Endothelial cell (in vitro differentiated cells): ENCODE measurements around the gene AOC1. TPM values are rescaled to one million over a fixed set of nuclear protein-coding genes. Genes with fewer than 3 reads are reported as not detected.

Source experiments
- DNase-seq: peaks from one replicate; pipeline ENCODE4 v3.0.0; 2021; ENCODE audit warnings: low spot score
- H3K27ac Mint-ChIP-seq: one replicate; pipeline ENCODE4 v1.8.0; 2021; ENCODE audit warnings: mixed read lengths, inconsistent platforms; ENCODE audit not compliant: unreplicated experiment
- H3K27me3 Mint-ChIP-seq: one replicate; pipeline ENCODE4 v1.8.0; 2021; ENCODE audit warnings: mild to moderate bottlenecking, moderate library complexity, mixed read lengths, inconsistent platforms; ENCODE audit not compliant: unreplicated experiment
- H3K36me3 Mint-ChIP-seq: one replicate; pipeline ENCODE4 v1.8.0; 2021; ENCODE audit warnings: mild to moderate bottlenecking, low read depth, mixed read lengths, inconsistent platforms; ENCODE audit not compliant: unreplicated experiment
- H3K4me1 Mint-ChIP-seq: one replicate; pipeline ENCODE4 v1.8.0; 2021; ENCODE audit warnings: mild to moderate bottlenecking, mixed read lengths, inconsistent platforms; ENCODE audit not compliant: unreplicated experiment
- H3K4me3 Mint-ChIP-seq: one replicate; pipeline ENCODE4 v1.8.0; 2021; ENCODE audit warnings: mild to moderate bottlenecking, mixed read lengths, inconsistent platforms; ENCODE audit not compliant: unreplicated experiment
- H3K9me3 Mint-ChIP-seq: one replicate; pipeline ENCODE4 v1.8.0; 2021; ENCODE audit warnings: mixed read lengths, inconsistent platforms; ENCODE audit not compliant: unreplicated experiment
- total RNA-seq: library from RNA; stranded (reverse); fragmentation: NEBNext Ultra II Directional; extraction: Animal tissue kit (Norgen Biotek cat#: 25700); gene quantifications from one replicate; pipeline ENCODE4 v1.2.1, GENCODE V29; 2021; ENCODE audit not compliant: unreplicated experiment
- TF ChIP-seq, protein P1 (sequence below): fragments of 200-600 bp; sonication (generic); IDR thresholded peaks from one replicate; pipeline ENCODE4 v1.5.0; 2021; ENCODE audit warnings: antibody characterized with exemption; ENCODE audit not compliant: unreplicated experiment

Gene AOC1
- total RNA-seq, 1 donor from 2014 or later: 0.41 TPM

DNA sequence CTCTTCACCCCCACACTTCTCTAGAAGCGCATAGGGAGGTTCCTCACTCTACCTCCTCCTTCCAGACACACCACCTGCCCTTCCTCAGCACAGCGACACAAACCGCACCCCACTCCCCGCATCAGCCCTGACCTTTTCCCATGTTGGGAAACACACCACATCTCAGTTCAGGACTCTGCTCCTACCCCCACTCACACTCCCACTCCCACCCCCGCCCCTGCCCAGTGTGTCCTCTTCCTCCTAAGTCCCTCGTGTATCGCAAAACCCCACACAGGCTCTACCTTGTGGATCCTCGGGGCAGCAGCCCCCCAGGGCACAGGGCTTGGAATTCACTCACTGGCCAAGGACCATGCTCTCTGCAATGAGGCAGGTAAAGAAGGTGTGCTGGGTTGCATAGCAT, 4.2 kb upstream of the AOC1 start:
- Mint-ChIP-seq H3K4me3 (no peak overlapping the region), H3K27me3 (peaks cover 11% of the 10 kb centered on the region), H3K9me3 (no peaks in the 10 kb centered on the region), H3K27ac (no peak overlapping the region), H3K4me1 (peaks cover 9% of the 10 kb centered on the region), H3K36me3 (no peaks in the 10 kb centered on the region)
- TF ChIP-seq, protein P1, sequence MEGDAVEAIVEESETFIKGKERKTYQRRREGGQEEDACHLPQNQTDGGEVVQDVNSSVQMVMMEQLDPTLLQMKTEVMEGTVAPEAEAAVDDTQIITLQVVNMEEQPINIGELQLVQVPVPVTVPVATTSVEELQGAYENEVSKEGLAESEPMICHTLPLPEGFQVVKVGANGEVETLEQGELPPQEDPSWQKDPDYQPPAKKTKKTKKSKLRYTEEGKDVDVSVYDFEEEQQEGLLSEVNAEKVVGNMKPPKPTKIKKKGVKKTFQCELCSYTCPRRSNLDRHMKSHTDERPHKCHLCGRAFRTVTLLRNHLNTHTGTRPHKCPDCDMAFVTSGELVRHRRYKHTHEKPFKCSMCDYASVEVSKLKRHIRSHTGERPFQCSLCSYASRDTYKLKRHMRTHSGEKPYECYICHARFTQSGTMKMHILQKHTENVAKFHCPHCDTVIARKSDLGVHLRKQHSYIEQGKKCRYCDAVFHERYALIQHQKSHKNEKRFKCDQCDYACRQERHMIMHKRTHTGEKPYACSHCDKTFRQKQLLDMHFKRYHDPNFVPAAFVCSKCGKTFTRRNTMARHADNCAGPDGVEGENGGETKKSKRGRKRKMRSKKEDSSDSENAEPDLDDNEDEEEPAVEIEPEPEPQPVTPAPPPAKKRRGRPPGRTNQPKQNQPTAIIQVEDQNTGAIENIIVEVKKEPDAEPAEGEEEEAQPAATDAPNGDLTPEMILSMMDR: no peak
- DNase-seq: no peak

DNA sequence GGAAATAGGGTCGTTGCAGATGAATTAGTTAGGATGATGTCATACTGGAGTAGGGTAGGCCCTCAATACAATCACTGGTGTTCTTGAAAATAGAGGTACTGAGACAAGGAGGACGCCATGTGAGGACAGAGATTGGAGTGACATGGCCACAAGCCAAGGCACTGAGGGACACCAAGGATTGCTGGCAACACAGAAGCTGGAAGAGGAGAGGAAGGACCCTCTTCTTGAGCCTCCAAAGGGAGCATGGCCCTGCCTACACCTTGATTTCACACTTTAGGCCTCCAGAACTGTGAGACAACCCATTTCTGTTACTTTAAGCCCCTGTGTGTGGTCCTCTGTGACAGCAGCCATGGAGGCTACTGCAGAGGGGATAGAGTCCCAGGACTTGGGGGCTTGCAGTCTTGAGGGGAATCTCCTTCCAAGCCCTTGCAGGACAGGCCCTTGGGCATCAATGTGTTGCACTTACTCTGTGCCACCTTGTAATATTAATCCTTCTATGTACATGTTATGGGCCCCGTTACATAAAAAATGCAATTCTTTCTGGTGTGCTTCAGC, 3.7 kb upstream of the AOC1 start:
- H3K27me3 Mint-ChIP-seq: peaks cover 11% of the 10 kb centered on the region
- no peak overlapping the region for H3K27ac Mint-ChIP-seq
- H3K36me3 Mint-ChIP-seq: no peaks in the 10 kb centered on the region
- H3K4me3 Mint-ChIP-seq: no peak overlapping the region
- no peaks in the 10 kb centered on the region for H3K9me3 Mint-ChIP-seq
- TF ChIP-seq, protein P1: no peak
- DNase-seq: no peak
- peaks cover 10% of the 10 kb centered on the region for H3K4me1 Mint-ChIP-seq

DNA sequence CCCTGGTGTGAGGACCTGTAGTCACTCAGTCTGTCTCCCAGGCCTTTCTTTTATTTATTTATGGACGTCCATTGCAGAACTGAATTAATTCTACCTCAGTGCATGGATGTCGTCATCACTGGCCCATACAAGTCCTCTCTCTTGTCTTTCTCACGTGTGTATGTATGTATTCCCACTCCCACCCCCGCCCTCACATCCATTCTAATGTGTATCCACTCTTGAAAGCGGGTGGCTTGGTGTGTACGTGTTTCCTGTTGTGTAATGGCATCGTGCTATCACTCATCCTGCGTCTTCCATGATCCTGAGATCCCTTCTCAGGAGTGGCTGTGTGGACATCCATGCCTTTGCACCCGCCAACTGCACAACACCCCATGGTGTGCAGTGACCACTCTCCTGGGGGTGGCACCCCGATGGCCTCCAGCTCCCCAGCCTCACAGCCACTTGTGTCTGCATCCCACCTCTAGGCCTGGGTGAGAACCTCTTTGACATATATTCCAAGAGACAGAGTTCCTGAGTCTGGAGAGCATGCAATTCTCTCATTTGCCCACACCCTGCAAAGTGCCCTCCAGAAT, 3.0 kb upstream of the AOC1 start:
- Mint-ChIP-seq H3K4me3 (no peak overlapping the region), H3K27me3 (peaks cover 11% of the 10 kb centered on the region), H3K36me3 (no peaks in the 10 kb centered on the region)

DNA sequence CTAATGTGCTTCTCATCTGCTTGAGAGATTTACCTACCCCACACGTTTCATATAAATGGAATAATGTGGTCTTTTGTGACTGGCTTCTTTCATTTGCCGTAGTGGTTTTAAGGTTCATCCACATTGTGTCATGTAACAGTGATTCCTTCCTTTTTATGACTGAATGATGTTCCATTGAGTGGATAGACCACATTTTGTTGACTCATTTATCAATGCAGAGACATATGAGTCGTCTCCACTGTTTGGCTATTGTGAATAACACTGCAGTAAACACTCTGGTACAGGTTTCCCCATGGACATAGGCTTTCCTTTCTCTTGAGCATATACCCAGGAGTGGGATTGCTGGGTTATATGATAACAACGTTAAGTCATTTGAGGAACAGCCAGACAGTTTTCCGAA, 2.0 kb upstream of the AOC1 start:
- Mint-ChIP-seq H3K27ac (no peak overlapping the region), H3K9me3 (no peaks in the 10 kb centered on the region)
- no peak for DNase-seq

More for the DNA sequence above, 3.0 kb upstream of the AOC1 start:
- no peaks in the 10 kb centered on the region for H3K9me3 Mint-ChIP-seq
- H3K4me1 Mint-ChIP-seq: peaks cover 10% of the 10 kb centered on the region
- DNase-seq: no peak
- no peak overlapping the region for H3K27ac Mint-ChIP-seq
- TF ChIP-seq, protein P1: no peak

More for the DNA sequence above, 2.0 kb upstream of the AOC1 start:
- H3K4me1 Mint-ChIP-seq: peaks cover 10% of the 10 kb centered on the region
- H3K36me3 Mint-ChIP-seq: no peaks in the 10 kb centered on the region
- H3K27me3 Mint-ChIP-seq: peaks cover 11% of the 10 kb centered on the region
- H3K4me3 Mint-ChIP-seq: no peak overlapping the region
- TF ChIP-seq, protein P1: no peak
